Adrenal gland (tissue), 19 donors: ENCODE results near the gene CDK17. TPM values are rescaled to one million over a fixed set of nuclear protein-coding genes. Genes with fewer than 3 reads are reported as not detected.

ENCODE experiments used
- DNase-seq, 7 donors: peaks; one replicate each; pipeline ENCODE4 v3.0.0-alpha.2; 2019 to 2020
- H3K27ac ChIP-seq, 5 donors: fragments of 200-600 bp; sonication (generic) in 4 of 5; 1 replicate in 3 of 5; 2 replicates in 2 of 5; pipeline versions ENCODE4 v1.5.1 to v1.8.0; 2016 to 2020; ENCODE audit warnings: mild to moderate bottlenecking in 1 of 5
- H3K27me3 ChIP-seq: fragments of 200-600 bp; 2 replicates; pipeline ENCODE4 v1.8.0; 2021
- H3K36me3 ChIP-seq, 2 donors: fragments of 200-600 bp; replicated peaks in 1 of 2; 1 replicate in 1 of 2; 2 replicates in 1 of 2; pipeline versions ENCODE4 v1.5.1 to v1.8.0; 2018 to 2022
- H3K4me1 ChIP-seq, 2 donors: fragments of 200-600 bp; replicated peaks in 1 of 2; 1 replicate in 1 of 2; 2 replicates in 1 of 2; pipeline versions ENCODE4 v1.5.1 to v1.8.0; 2018 to 2021
- H3K4me3 ChIP-seq, 4 donors: fragments of 200-600 bp; sonication (generic) in 3 of 4; one replicate each; pipeline ENCODE4 v1.5.1; 2016 to 2018
- H3K9me3 ChIP-seq, 3 donors: fragments of 200-600 bp; sonication (generic) in 1 of 3; replicated peaks in 1 of 3; 1 replicate in 2 of 3; 2 replicates in 1 of 3; pipeline versions ENCODE4 v1.5.1 to v1.8.0; 2016 to 2021
- CTCF ChIP-seq, 6 experiments: fragments of 450-650 bp in 4 of 6; fragments of 200-600 bp in 2 of 6; sonication (generic) in 1 of 6; IDR thresholded peaks; 1 replicate in 5 of 6; 2 replicates in 1 of 6; pipeline versions ENCODE4 v1.5.1 to v1.8.0; 2016 to 2021; ENCODE audit warnings: antibody characterized with exemption in 6 of 6, mild to moderate bottlenecking in 2 of 6, moderate library complexity in 1 of 6
- POLR2A ChIP-seq, 2 donors: fragments of 450-650 bp; IDR thresholded peaks; one replicate each; pipeline ENCODE4 v1.6.1; 2017; ENCODE audit warnings: antibody characterized with exemption in 2 of 2, mild to moderate bottlenecking in 2 of 2, moderate library complexity in 1 of 2
- WGBS, 4 donors: extraction: QIAGEN DNeasy Blood & Tissue Kit in 2 of 4; methylation state at CpG; one replicate each; pipeline versions ENCODE4 v1.1.5 to v1.1.7; 2013 to 2017; 5-methylcytosine and 5-hydroxymethylcytosine counted together
- intact Hi-C, 2 donors: fragments of 100-400 bp; cut with DNase I; formaldehyde crosslinking; loops; one replicate each; pipeline versions ENCODE4 v1.14.1 to v1.15.0; 2022 to 2023
- long read RNA-seq, 10 donors: library from polyadenylated mRNA in 3 of 10; unstranded in 2 of 10; stranded (forward) in 1 of 10; transcript quantifications; one replicate each; pipeline ENCODE4 v2.0.0 and lab custom pipeline, GENCODE V29; 2021 to 2026
- polyA plus RNA-seq, 3 donors: library from polyadenylated mRNA; stranded (reverse); fragments of 200-250 nt in 2 of 3; fragments of 350-450 nt in 1 of 3; fragmentation: Illumina TruSeq in 1 of 3; extraction: RNeasy Lipid Tissue Mini Kit (QIAGEN cat#74804) in 1 of 3; gene quantifications; one replicate each; pipeline ENCODE4 v1.2.3, GENCODE V29; 2013 to 2014
- total RNA-seq, 9 donors: library from RNA; depleted of rRNA in 4 of 9; stranded (reverse); fragments of >200 nt in 4 of 9; fragments of 120-200 nt in 1 of 9; fragmentation: NEBNext Ultra II Directional in 1 of 9; extraction: Animal tissue kit (Norgen Biotek cat#: 25700) in 1 of 9; gene quantifications; one replicate each; pipeline versions ENCODE4 v1.1.0 to v1.2.4, GENCODE V29; 2013 to 2023
- donor health status: healthy with polysubstance abuse.
- donor health status: Bipolar disorder and iron deficiency.
- donor health status: DM: yes; HTN: yes; CAD: no.
- donor health status: DM: no; HTN: no; CAD: no.
- donor health status: DM: no; HTN: no; CAD: no.
- donor health status: DM: yes; HTN: yes; CAD: no.

CDK17 gene
- total RNA-seq, result 10 to 100 TPM; 10.3 to 52.6 (median 22.2) TPM
- polyA plus RNA-seq, result 10 to 100 TPM in 1 of 3 donors, 1 to 10 TPM in 2; 8.0 to 13.9 (median 9.8) TPM
- long read RNA-seq, donor 1, full-length matches to known transcripts, result 3 of 3 reads
- long read RNA-seq, donor 1, partial matches to known transcripts, result 0 of 3 reads
- long read RNA-seq, donor 1, other reads (novel, unspliced or antisense), result 0 of 3 reads
- long read RNA-seq, donor 2, full-length matches to known transcripts, result 2 of 2 reads
- long read RNA-seq, donor 2, partial matches to known transcripts, result 0 of 2 reads
- long read RNA-seq, donor 2, other reads (novel, unspliced or antisense), result 0 of 2 reads
- long read RNA-seq, donor 3, full-length matches to known transcripts, result 4 of 4 reads
- long read RNA-seq, donor 3, partial matches to known transcripts, result 0 of 4 reads
- long read RNA-seq, donor 3, other reads (novel, unspliced or antisense), result 0 of 4 reads
- long read RNA-seq, donor 4, full-length matches to known transcripts, result 5 of 8 reads
- long read RNA-seq, donor 4, partial matches to known transcripts, result 1 of 8 reads
- long read RNA-seq, donor 4, other reads (novel, unspliced or antisense), result 2 of 8 reads
- long read RNA-seq, donor 5, full-length matches to known transcripts, result 31 of 37 reads
- long read RNA-seq, donor 5, partial matches to known transcripts, result 1 of 37 reads
- long read RNA-seq, donor 5, other reads (novel, unspliced or antisense), result 5 of 37 reads
- long read RNA-seq, donor 6, full-length matches to known transcripts, result 4 of 6 reads
- long read RNA-seq, donor 6, partial matches to known transcripts, result 2 of 6 reads
- long read RNA-seq, donor 6, other reads (novel, unspliced or antisense), result 0 of 6 reads
- long read RNA-seq, donor 7, result 0 reads
- long read RNA-seq, donor 8, full-length matches to known transcripts, result 2 of 2 reads
- long read RNA-seq, donor 8, partial matches to known transcripts, result 0 of 2 reads
- long read RNA-seq, donor 8, other reads (novel, unspliced or antisense), result 0 of 2 reads
- long read RNA-seq, donor 9, full-length matches to known transcripts, result 5 of 5 reads
- long read RNA-seq, donor 9, partial matches to known transcripts, result 0 of 5 reads
- long read RNA-seq, donor 9, other reads (novel, unspliced or antisense), result 0 of 5 reads
- long read RNA-seq, donor 10, full-length matches to known transcripts, result 3 of 3 reads
- long read RNA-seq, donor 10, partial matches to known transcripts, result 0 of 3 reads
- long read RNA-seq, donor 10, other reads (novel, unspliced or antisense), result 0 of 3 reads

DNA sequence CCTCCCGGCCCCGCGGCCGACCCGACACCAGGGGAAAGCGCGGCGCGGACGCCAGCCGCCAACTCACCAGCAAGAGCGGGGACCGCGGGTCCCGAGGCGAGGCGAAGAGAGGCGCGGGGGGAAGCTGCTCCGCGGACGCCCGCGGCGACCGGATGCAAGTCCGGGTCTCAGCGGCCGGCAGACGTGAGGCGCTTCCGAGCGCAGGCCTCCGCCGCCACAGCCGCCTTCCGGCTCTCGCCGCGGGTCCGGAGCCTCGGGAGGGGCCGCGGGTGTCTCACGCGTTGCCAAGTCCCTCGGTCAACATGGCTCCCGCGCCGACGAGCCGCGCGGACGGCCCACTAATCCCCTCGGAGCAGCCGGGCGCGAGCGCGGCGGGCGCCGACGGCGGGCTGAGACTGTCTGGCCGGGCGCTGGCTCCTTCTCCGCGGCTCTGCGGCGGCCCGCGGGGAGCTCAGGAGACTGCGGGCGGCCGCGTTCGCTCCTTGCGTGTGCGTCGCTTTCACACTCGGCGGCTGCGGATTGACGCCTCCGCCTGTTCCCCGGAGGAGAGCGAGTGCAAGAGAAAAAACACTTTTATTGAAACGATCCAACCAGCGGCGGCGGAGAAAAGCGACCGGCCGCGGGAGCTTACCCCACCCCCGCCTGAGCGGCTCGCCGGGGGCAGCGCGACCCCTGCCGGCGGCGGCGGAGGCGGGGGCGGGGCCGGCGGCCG is at the start of gene CDK17:
Gene CDK17, minus strand, starts transcription at position 521 of the 712 bp plus-strand sequence. CDS start 65,603 bp downstream, outside the sequence.
- Histone ChIP-seq H3K4me1 (peaks cover 12 to 28% of the 10 kb centered on the region in 2 donors), H3K36me3 (no peaks in the 10 kb centered on the region), H3K27me3 (no peaks in the 10 kb centered on the region), H3K4me3 (peak within 1 kb of the TSS; percentile 66 to 96 (median 87)), H3K9me3 (no peaks in the 10 kb centered on the region), H3K27ac (peak within 1 kb of the TSS; percentile 80 to 100 (median 98))
- WGBS, 4 donors, result 0 to 2% (median 0%) methylated on average over 16 to 112 of the region's 112 CpGs; no CpG with 5 or more reads in 1 of the 4 donors
- intact Hi-C loops, result loop anchor here (10.0 kb wide), 2 partner anchors 125 to 335 kb away; no protein-coding TSS in a partner anchor
- peak; percentile 63 to 91 (median 84) for DNase-seq
- TF ChIP-seq POLR2A (IDR thresholded peaks at IDR 0.05), result peak; percentile 66 to 80
- peak in 4 of 6 experiments; percentile 12 to 53 (median 40) for TF ChIP-seq CTCF (IDR thresholded peaks at IDR 0.05)

DNA sequence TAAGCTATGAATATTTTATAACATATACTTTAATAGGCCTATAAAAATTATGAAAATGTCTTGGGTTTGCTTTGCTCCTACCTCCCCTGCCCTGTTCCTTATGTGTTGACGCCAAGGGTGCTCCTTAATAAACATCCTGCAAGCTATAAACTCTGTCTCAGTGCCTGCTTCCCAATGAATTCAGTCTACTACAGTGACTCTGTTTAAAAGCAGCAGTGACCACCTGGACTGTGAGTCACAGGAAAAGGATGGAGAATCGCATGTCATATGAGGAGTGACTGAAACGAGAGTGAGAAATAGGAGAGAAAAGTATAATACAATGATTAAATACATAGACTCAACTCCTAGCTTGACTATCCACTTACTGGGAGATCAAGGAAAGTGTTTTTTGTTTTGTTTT is 48.1 kb upstream of the CDK17 start:
- Histone ChIP-seq H3K27ac (no peak overlapping the region), H3K4me1 (no peaks in the 10 kb centered on the region), H3K9me3 (no peaks in the 10 kb centered on the region), H3K4me3 (no peak overlapping the region), H3K36me3 (no peaks in the 10 kb centered on the region), H3K27me3 (no peaks in the 10 kb centered on the region)
- TF ChIP-seq CTCF (IDR thresholded peaks at IDR 0.05) (no peak), POLR2A (IDR thresholded peaks at IDR 0.05) (no peak)
- WGBS, 4 donors, result 71 to 80% (median 74%) methylated on average over 3 of the region's 3 CpGs
- no peak for DNase-seq
- intact Hi-C loops, result no loop called here

DNA sequence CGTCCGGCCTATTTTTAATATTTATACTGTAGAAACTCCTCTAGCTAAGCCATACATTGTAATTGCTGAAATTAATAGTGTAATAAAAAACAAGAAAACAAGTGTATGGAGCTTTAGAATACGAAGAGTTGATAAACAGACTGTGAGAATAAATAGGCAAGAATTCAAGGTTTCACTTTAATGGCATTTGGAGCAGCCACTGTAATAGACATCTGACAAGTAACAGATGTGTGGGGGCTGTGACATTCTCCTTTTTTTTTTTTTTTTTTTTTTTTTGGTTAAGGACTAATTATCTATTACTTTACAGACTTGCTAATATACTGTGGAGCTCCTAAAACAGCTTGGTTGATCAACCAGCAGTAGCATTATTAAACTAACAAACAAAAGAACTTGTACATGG is 47.0 kb upstream of the CDK17 start:
- Histone ChIP-seq H3K36me3 (no peaks in the 10 kb centered on the region), H3K4me1 (no peaks in the 10 kb centered on the region), H3K9me3 (no peaks in the 10 kb centered on the region), H3K27me3 (no peaks in the 10 kb centered on the region), H3K27ac (no peak overlapping the region), H3K4me3 (no peak overlapping the region)
- 86 to 96% (median 91%) methylated on average over 3 of the region's 3 CpGs for WGBS, 4 donors
- DNase-seq, result no peak
- intact Hi-C loops, result no loop called here
- no peak for TF ChIP-seq CTCF (IDR thresholded peaks at IDR 0.05)
- no peak for TF ChIP-seq POLR2A (IDR thresholded peaks at IDR 0.05)
